Ovary (tissue), 3 donors: ENCODE results near the gene PRR5.

Source experiments
- POLR2A ChIP-seq: fragments of 450-650 bp; IDR thresholded peaks from one replicate; pipeline ENCODE4 v1.6.1; 2017; ENCODE audit warnings: antibody characterized with exemption, mild to moderate bottlenecking, moderate library complexity
- TF ChIP-seq, protein P1 (sequence below), 3 donors: fragments of 450-650 bp in 2 of 3; fragments of 200-600 bp in 1 of 3; IDR thresholded peaks; one replicate each; pipeline versions ENCODE4 v1.5.1 to v1.8.0; 2016 to 2022; ENCODE audit warnings: antibody characterized with exemption in 3 of 3, mild to moderate bottlenecking in 1 of 3
- donor health status: DM: no; HTN: no; CAD: no.

DNA sequence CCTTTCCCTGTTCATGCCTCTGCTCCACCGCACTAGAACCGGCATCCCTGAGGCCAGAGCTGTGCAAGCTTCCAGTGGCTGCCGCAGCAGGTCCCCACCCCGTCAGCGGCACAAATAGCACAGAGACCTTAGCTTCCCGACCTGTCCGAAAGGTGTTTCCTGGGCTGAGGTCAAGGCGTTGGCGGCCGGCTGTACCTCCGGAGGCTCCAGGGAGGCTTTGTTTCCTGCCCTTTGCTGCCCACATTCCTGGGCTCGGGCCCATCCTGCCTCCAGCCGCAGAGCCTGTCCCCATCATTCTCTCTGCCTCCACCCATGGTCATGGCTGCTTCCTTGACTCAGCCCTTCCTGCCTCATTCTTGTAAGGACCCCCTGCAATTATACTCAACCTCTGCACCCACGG lies 81.6 kb downstream of the PRR5 start:
- TF ChIP-seq, protein P1, sequence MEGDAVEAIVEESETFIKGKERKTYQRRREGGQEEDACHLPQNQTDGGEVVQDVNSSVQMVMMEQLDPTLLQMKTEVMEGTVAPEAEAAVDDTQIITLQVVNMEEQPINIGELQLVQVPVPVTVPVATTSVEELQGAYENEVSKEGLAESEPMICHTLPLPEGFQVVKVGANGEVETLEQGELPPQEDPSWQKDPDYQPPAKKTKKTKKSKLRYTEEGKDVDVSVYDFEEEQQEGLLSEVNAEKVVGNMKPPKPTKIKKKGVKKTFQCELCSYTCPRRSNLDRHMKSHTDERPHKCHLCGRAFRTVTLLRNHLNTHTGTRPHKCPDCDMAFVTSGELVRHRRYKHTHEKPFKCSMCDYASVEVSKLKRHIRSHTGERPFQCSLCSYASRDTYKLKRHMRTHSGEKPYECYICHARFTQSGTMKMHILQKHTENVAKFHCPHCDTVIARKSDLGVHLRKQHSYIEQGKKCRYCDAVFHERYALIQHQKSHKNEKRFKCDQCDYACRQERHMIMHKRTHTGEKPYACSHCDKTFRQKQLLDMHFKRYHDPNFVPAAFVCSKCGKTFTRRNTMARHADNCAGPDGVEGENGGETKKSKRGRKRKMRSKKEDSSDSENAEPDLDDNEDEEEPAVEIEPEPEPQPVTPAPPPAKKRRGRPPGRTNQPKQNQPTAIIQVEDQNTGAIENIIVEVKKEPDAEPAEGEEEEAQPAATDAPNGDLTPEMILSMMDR (IDR thresholded peaks at IDR 0.05) = no peak
- TF ChIP-seq POLR2A = no peak
